Mesothelial cell of epicardium (in vitro differentiated cells): ENCODE data around the gene KLHL14. TPM values are rescaled to one million over a fixed set of nuclear protein-coding genes. Genes with fewer than 3 reads are reported as not detected.

Experiments used
- DNase-seq, 2 experiments: peaks; one replicate each; pipeline ENCODE4 v3.0.0; 2021; ENCODE audit warnings: low spot score in 2 of 2; ENCODE audit not compliant: unreplicated experiment in 2 of 2
- H3K27ac Mint-ChIP-seq: 2 replicates; pipeline ENCODE4 v1.8.0; 2021; ENCODE audit warnings: mixed read lengths
- H3K27me3 Mint-ChIP-seq: 2 replicates; pipeline ENCODE4 v1.8.0; 2021; ENCODE audit warnings: low read depth, mixed read lengths
- H3K36me3 Mint-ChIP-seq: 2 replicates; pipeline ENCODE4 v1.8.0; 2021; ENCODE audit warnings: mixed read lengths
- H3K4me1 Mint-ChIP-seq: 2 replicates; pipeline ENCODE4 v1.8.0; 2021; ENCODE audit warnings: mixed read lengths
- H3K4me3 Mint-ChIP-seq: 2 replicates; pipeline ENCODE4 v1.8.0; 2021; ENCODE audit warnings: mild to moderate bottlenecking, moderate library complexity, mixed read lengths
- H3K9me3 Mint-ChIP-seq: 2 replicates; pipeline ENCODE4 v1.8.0; 2021; ENCODE audit warnings: mixed read lengths
- CTCF ChIP-seq: fragments of 200-600 bp; sonication (generic); IDR thresholded peaks from one replicate; pipeline ENCODE4 v1.5.0; 2021; ENCODE audit warnings: antibody characterized with exemption; ENCODE audit not compliant: unreplicated experiment
- total RNA-seq: library from RNA; stranded (reverse); gene quantifications from 3 replicates; pipeline ENCODE4 v1.2.1, GENCODE V29; 2021

Gene KLHL14
- total RNA-seq, 1 donor from 2014 or later, result 0.04 TPM

- DNase-seq, result no peak
- no peak for TF ChIP-seq CTCF
- Mint-ChIP-seq H3K9me3 (no peaks in the 10 kb centered on the region), H3K27ac (no peak overlapping the region), H3K4me3 (no peak overlapping the region), H3K36me3 (no peaks in the 10 kb centered on the region), H3K27me3 (peaks cover 58% of the 10 kb centered on the region), H3K4me1 (peaks cover 2% of the 10 kb centered on the region)
Observed at GRCh38 chr18:32761231-32761630, 11.6 kb downstream of the KLHL14 start.

GRCh38 chr18:32760391-32760790, 12.4 kb downstream of the KLHL14 start:
- no peaks in the 10 kb centered on the region for H3K36me3 Mint-ChIP-seq
- H3K4me3 Mint-ChIP-seq, result no peak overlapping the region
- no peak for TF ChIP-seq CTCF

DNA sequence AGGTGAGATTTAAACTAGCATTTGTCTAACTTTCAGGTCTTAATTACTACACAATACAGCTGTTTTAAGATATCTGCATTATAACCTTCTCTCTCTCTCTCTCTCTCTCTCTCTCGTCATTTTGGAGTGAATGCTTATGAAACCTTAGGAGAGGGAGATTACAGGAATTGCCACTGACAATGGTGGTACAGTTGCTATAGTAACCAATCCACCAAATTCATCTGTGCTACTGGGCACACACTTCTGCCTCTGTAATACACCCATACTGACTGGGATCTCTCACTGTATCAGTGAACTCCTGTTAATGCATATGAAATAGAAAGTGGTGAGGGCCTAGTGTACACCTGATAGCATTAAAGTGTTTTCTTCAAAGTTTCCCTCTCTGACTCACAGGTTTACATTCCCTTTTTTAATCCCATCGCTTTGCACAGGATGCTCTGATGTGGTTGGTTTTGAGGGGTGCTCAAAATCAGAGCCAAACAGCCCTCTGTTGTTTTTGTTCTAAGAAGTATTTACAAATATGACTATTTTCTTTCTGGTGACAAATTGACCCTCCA, 13.1 kb downstream of the KLHL14 start:
- H3K36me3 Mint-ChIP-seq, result no peaks in the 10 kb centered on the region
- H3K4me1 Mint-ChIP-seq, result peaks cover 3% of the 10 kb centered on the region
- no peaks in the 10 kb centered on the region for H3K9me3 Mint-ChIP-seq
- TF ChIP-seq CTCF, result no peak
- H3K27ac Mint-ChIP-seq, result no peak overlapping the region
- H3K27me3 Mint-ChIP-seq, result peaks cover 61% of the 10 kb centered on the region
- H3K4me3 Mint-ChIP-seq, result no peak overlapping the region
- DNase-seq, result no peak

More at GRCh38 chr18:32760391-32760790, 12.4 kb downstream of the KLHL14 start:
- Mint-ChIP-seq H3K27me3 (peaks cover 63% of the 10 kb centered on the region), H3K27ac (no peak overlapping the region), H3K9me3 (no peaks in the 10 kb centered on the region), H3K4me1 (peaks cover 2% of the 10 kb centered on the region)
- DNase-seq, result no peak

DNA sequence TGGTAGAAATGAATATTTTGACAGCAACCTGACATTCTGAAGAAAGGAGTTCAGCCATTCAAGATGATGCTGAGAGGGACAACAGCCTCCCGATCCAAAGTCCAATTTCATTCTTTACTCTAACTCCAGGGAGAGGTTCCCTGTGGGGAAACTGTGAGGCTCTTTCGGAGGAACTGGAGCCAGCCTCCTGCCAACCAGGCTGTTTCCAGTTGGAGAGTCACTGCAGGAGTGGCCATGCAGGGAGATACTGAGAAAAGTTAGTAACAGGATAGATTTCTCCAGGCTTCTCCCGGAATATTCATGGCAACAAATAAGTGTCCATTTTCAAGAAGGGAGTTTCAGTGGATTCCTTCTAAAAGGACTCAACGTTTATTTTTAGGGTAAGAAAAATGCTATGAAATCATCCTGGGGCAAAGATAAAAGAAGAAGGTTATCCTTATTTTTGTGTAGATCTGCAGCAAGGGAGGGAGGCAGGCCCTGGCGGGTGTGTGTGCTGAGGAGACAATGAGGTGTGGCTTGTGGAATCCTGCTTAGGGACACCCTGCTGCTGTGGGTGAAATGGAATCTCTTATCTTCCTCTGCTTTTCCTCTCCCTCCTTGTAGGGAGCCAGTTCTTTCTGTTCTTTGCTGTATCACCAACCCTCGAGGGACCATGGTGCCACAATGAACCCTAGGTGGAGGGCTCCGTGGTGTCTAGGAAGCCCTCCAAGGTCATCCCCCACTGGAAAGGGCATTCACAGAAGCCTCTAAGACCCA, 18.1 kb downstream of the KLHL14 start:
- peaks cover 72% of the 10 kb centered on the region for H3K27me3 Mint-ChIP-seq
- no peaks in the 10 kb centered on the region for H3K9me3 Mint-ChIP-seq
- no peak overlapping the region for H3K4me3 Mint-ChIP-seq
- H3K36me3 Mint-ChIP-seq, result no peaks in the 10 kb centered on the region
- no peak for TF ChIP-seq CTCF
- H3K4me1 Mint-ChIP-seq, result peaks cover 3% of the 10 kb centered on the region
- no peak for DNase-seq
- no peak overlapping the region for H3K27ac Mint-ChIP-seq

GRCh38 chr18:32753656-32754260, 19.1 kb downstream of the KLHL14 start:
- H3K36me3 Mint-ChIP-seq, result no peaks in the 10 kb centered on the region
- TF ChIP-seq CTCF, result no peak
- DNase-seq, result no peak
- no peak overlapping the region for H3K4me3 Mint-ChIP-seq
- H3K4me1 Mint-ChIP-seq, result peaks cover 3% of the 10 kb centered on the region
- no peak overlapping the region for H3K27ac Mint-ChIP-seq
- no peaks in the 10 kb centered on the region for H3K9me3 Mint-ChIP-seq
- H3K27me3 Mint-ChIP-seq, result peaks cover 69% of the 10 kb centered on the region
